ENCODE data around the gene PKD1.
"Not testable (repeated sequence)": the region's sequence is repeated elsewhere in the genome, so short reads cannot be mapped to it uniquely, and the experiment has no call there.

DNA sequence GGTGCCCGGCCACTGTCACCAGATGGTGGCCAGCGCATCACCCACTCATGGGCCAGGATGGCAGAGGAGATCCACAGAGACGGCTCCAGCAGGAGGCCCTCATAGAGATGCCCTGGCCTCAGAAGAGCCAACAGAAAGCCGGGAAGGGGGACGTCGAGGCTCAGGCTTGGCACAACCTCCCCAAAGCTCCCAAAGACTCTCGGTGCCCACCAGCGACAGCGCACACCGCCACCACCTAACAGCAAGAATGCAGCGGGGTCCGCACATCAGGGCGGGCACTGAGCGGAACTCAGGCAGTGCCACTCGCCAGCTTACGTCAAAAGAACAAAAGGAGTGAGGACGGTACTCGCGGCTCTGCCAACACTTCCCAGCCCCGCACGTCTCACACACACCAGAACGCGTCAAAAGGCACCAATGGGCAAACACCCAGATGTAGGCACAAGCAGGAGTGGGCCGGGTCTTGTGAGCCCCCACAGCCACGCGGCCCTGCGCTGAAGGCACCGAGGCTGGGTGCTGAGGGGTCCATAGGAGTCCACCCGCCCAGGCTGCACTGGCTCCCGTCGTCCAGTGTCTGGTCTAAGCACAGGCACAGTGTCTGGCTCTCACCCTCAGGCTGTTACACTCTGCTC lies 8.7 kb downstream of the PKD1 start:
- TF ChIP-seq, protein P1, sequence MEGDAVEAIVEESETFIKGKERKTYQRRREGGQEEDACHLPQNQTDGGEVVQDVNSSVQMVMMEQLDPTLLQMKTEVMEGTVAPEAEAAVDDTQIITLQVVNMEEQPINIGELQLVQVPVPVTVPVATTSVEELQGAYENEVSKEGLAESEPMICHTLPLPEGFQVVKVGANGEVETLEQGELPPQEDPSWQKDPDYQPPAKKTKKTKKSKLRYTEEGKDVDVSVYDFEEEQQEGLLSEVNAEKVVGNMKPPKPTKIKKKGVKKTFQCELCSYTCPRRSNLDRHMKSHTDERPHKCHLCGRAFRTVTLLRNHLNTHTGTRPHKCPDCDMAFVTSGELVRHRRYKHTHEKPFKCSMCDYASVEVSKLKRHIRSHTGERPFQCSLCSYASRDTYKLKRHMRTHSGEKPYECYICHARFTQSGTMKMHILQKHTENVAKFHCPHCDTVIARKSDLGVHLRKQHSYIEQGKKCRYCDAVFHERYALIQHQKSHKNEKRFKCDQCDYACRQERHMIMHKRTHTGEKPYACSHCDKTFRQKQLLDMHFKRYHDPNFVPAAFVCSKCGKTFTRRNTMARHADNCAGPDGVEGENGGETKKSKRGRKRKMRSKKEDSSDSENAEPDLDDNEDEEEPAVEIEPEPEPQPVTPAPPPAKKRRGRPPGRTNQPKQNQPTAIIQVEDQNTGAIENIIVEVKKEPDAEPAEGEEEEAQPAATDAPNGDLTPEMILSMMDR (IDR thresholded peaks at IDR 0.05), result not testable (repeated sequence)
- not testable (repeated sequence) for TF ChIP-seq ZFX (IDR thresholded peaks at IDR 0.05; ENCODE audit: borderline replicate concordance)
